Lower lobe of right lung (tissue), 2 donors: ENCODE data around the gene WDR7. TPM values are rescaled to one million over a fixed set of nuclear protein-coding genes. Genes with fewer than 3 reads are reported as not detected.

ENCODE experiments used
- ATAC-seq, 2 donors: fragments of 200-7000 bp; cut with Tn5 transposase; one replicate each; pipeline ENCODE4 v1.9.1; 2020 to 2022; ENCODE audit warnings: mild to moderate bottlenecking in 2 of 2, moderate library complexity in 2 of 2
- DNase-seq: peaks from one replicate; pipeline ENCODE4 v3.0.0-alpha.2; 2020
- H3K27ac ChIP-seq: fragments of 200-600 bp; one replicate; pipeline ENCODE4 v1.8.0; 2022
- H3K27me3 ChIP-seq: fragments of 200-600 bp; one replicate; pipeline ENCODE4 v1.8.0; 2022; ENCODE audit warnings: low read depth
- H3K36me3 ChIP-seq: fragments of 200-600 bp; one replicate; pipeline ENCODE4 v1.8.0; 2022; ENCODE audit warnings: mild to moderate bottlenecking
- H3K4me1 ChIP-seq: fragments of 200-600 bp; one replicate; pipeline ENCODE4 v1.8.0; 2022
- H3K4me3 ChIP-seq: fragments of 200-600 bp; one replicate; pipeline ENCODE4 v1.8.0; 2022; ENCODE audit warnings: mild to moderate bottlenecking
- H3K9me3 ChIP-seq: fragments of 200-600 bp; one replicate; pipeline ENCODE4 v1.8.0; 2022
- CTCF ChIP-seq: fragments of 200-600 bp; IDR thresholded peaks from one replicate; pipeline ENCODE4 v1.8.0; 2022; ENCODE audit warnings: antibody characterized with exemption, mild to moderate bottlenecking
- intact Hi-C: fragments of 100-400 bp; cut with DNase I; formaldehyde crosslinking; loops from one replicate; pipeline ENCODE4 v1.11.0; 2022
- total RNA-seq: library from RNA; stranded (reverse); fragmentation: NEBNext Ultra II Directional; extraction: Animal tissue kit (Norgen Biotek cat#: 25700); gene quantifications from one replicate; pipeline ENCODE4 v1.2.1, GENCODE V29; 2021
- donor health status: DM: no; HTN: yes; CAD: no; lungs with severe emphysema.

Gene WDR7
- total RNA-seq, 1 donor from 2014 or later, result 29.1 TPM

- no peak for TF ChIP-seq CTCF
- intact Hi-C loops, result no loop called here
- no peaks in the 10 kb centered on the region for H3K27me3 ChIP-seq
- H3K36me3 ChIP-seq, result no peaks in the 10 kb centered on the region
- no peak overlapping the region for H3K27ac ChIP-seq
- H3K4me1 ChIP-seq, result no peaks in the 10 kb centered on the region
- no peak overlapping the region for H3K4me3 ChIP-seq
- H3K9me3 ChIP-seq, result no peaks in the 10 kb centered on the region
- DNase-seq (no peak), ATAC-seq (no peak)
Observed at GRCh38 chr18:56711708-56712445, 60.7 kb downstream of the WDR7 start.

DNA sequence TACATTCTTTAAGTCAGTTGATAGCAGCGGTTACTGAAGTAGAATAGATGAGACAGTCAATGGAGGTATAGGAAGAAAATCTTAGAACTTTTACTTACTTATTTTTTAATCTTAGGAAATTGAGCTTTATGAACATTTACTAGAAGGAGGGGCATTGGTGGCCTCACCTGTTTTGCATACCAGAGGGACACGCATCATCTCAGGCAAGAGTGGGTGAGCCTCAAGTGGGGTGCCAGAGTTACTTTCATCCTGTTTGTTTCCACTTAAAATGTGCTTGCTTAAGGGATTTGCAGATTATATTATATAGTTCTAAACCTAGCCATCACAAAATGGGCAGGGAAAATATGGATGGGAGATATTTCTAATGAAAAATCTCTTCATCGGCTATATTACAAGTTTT is 61.6 kb downstream of the WDR7 start:
- H3K36me3 ChIP-seq, result no peaks in the 10 kb centered on the region
- ATAC-seq, result no peak

DNA sequence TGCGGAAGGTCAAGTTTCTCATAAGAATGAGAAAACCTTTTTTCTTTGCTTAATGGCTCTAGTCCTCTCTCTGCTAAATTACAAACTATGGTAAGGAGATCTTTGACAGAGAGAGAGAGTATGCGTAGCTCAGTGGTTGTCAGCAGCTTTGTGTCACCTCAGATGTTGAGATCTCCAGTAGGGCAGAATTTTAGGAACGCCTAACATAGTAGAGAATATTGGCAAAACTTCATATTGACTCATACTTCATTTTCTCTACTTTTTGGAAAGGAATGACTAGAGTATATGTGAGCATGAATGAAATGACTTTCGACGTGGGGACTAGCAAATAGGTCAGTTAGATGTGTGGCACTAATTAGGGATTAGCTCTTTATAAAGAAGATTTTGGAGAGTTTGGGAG is 64.0 kb downstream of the WDR7 start:
- intact Hi-C loops, result no loop called here
- H3K27me3 ChIP-seq, result no peaks in the 10 kb centered on the region
- DNase-seq, result no peak
- H3K36me3 ChIP-seq, result peaks cover 12% of the 10 kb centered on the region
- no peak for ATAC-seq
- no peak for TF ChIP-seq CTCF
- H3K27ac ChIP-seq, result no peak overlapping the region
- no peaks in the 10 kb centered on the region for H3K9me3 ChIP-seq
- no peak overlapping the region for H3K4me3 ChIP-seq
- no peaks in the 10 kb centered on the region for H3K4me1 ChIP-seq

More for the DNA sequence above, 61.6 kb downstream of the WDR7 start:
- no peak for DNase-seq
- H3K4me1 ChIP-seq, result no peaks in the 10 kb centered on the region
- no peak for TF ChIP-seq CTCF
- H3K9me3 ChIP-seq, result no peaks in the 10 kb centered on the region
- H3K4me3 ChIP-seq, result no peak overlapping the region
- no peak overlapping the region for H3K27ac ChIP-seq
- intact Hi-C loops, result no loop called here
- no peaks in the 10 kb centered on the region for H3K27me3 ChIP-seq

DNA sequence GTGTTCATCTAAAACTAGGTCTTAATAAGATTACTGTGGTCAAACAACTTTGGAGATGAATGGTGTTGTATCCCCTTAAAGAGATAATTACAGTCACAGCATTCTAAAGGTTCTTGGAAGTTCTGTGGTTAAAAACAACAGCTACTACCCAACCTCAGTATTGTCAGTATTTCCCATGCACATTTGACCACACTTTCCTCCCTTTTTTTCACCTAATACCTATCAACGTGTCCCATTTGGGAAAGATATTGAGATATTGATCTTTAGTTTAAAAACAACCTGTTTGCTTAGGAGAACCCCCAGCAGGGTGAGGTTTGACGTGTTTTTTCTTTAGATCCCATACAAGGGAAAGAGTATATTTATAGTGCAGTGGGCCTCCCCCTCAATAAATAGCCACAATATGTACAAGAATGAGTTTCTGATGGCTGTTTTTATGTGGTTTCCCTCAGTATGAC is 65.6 kb downstream of the WDR7 start:
- no peak overlapping the region for H3K4me3 ChIP-seq
- H3K4me1 ChIP-seq, result no peaks in the 10 kb centered on the region
- intact Hi-C loops, result no loop called here
- no peak for DNase-seq
- ATAC-seq, result no peak
- H3K36me3 ChIP-seq, result peaks cover 19% of the 10 kb centered on the region
- no peaks in the 10 kb centered on the region for H3K9me3 ChIP-seq
- TF ChIP-seq CTCF, result no peak
- no peaks in the 10 kb centered on the region for H3K27me3 ChIP-seq
- no peak overlapping the region for H3K27ac ChIP-seq

DNA sequence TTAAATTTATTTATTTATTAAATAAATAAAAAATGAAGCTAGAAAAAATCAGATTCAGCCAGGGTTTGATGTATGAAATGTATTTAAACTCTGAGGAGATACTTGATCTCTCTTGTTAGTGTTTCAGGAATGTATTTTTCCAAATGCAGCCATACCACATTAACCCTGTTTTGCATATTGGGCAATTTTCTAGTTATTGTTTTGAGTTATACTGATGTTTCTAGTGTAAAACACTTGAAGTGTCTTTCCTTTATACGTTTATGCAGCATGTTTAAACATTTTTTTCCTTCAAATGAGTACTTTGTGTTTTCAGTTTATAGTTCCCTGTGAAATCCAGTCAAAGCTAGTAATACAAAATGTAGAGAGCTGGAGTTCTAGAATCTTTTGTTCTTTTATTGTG is 69.9 kb downstream of the WDR7 start:
- no peaks in the 10 kb centered on the region for H3K4me1 ChIP-seq
- H3K9me3 ChIP-seq, result no peaks in the 10 kb centered on the region
- no peak for TF ChIP-seq CTCF
- ATAC-seq (no peak), DNase-seq (no peak)
- H3K27me3 ChIP-seq, result no peaks in the 10 kb centered on the region
- no peak overlapping the region for H3K4me3 ChIP-seq
- intact Hi-C loops, result no loop called here
- H3K36me3 ChIP-seq, result peaks cover 24% of the 10 kb centered on the region
- no peak overlapping the region for H3K27ac ChIP-seq
